Astrocyte (in vitro differentiated cells and primary cell): ENCODE measurements around the gene CD276.

Experiments used
- CTCF ChIP-seq: IDR thresholded peaks from 2 replicates; pipeline ENCODE4 v1.5.1; 2011; ENCODE audit warnings: low read depth, mild to moderate bottlenecking, inconsistent platforms, low read length, moderate library complexity; ENCODE audit not compliant: insufficient read depth
- EZH2 ChIP-seq: IDR thresholded peaks from 2 replicates; pipeline ENCODE4 v1.6.1; 2012; ENCODE audit warnings: mild to moderate bottlenecking, low read length, inconsistent platforms; ENCODE audit not compliant: insufficient read depth

DNA sequence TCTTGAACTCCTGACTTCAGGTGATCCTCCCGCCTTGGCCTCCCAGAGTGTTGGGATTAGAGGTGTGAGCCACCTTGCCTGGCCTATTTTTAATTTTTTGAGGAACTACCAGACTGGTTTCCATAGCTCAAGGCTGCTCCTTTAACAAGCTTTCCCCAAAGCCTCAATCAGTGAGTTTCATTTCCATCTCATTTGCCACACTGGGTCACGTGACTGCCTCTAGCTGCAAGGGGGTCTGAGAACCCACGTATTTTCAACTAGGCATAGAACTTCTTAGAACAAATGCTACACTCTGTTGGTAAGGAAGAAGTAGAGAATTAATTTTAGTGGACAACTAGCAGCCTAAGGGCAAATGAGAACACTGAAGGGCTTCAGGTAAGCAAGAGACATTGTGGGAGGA, 3.1 kb upstream of the CD276 start:
- no peak for TF ChIP-seq CTCF
- TF ChIP-seq EZH2 = no peak
